GM12878 (cell line): ENCODE data around the gene PRMT7. TPM values are rescaled to one million over a fixed set of nuclear protein-coding genes. Genes with fewer than 3 reads are reported as not detected.

Source experiments
- ATAC-seq: fragments of 200-7000 bp; cut with Tn5 transposase; 3 replicates; pipeline ENCODE4 v1.9.1; 2020; ENCODE audit warnings: mild to moderate bottlenecking, moderate library complexity
- BruUV-seq: library from RNA; stranded (reverse); fragments of 400-500 nt; replicated peaks from 2 replicates; lab custom pipeline; 2021; lab: Mats Ljungman, UMichigan
- CTCF ChIA-PET: fragments of 300-600 bp; sonication (Branson Sonifier 250); formaldehyde crosslinking; extraction: SDS; loops from one replicate; lab custom pipeline; 2021; ENCODE audit warnings: inconsistent platforms; lab: Yijun Ruan, JAX
- POLR2A ChIA-PET: fragments of 350-600 bp; formaldehyde crosslinking; extraction: SDS; loops from one replicate; lab custom pipeline; 2021; ENCODE audit warnings: inconsistent platforms; lab: Charles Lee
- RAD21 ChIA-PET: fragments of 300-600 bp; sonication (Branson Sonifier 250); formaldehyde crosslinking; loops from one replicate; lab custom pipeline; 2023; ENCODE audit warnings: antibody characterized with exemption; ENCODE audit not compliant: unreplicated experiment; lab: Charles Lee
- SMC1A ChIA-PET: fragments of 300-600 bp; sonication (Branson Sonifier 250); formaldehyde crosslinking; loops from one replicate; lab custom pipeline; 2023; ENCODE audit not compliant: unreplicated experiment, uncharacterized antibody; lab: Charles Lee
- DNase-seq: peaks from one replicate; pipeline ENCODE4 v3.0.0-alpha.2; 2011; ENCODE audit warnings: low read depth, low spot score
- FAIRE-seq: peaks from 3 replicates; lab custom pipeline; 2011; peaks lifted over from hg19 to GRCh38; lab: Jason Lieb, UNC
- H2AFZ ChIP-seq: 2 replicates; pipeline ENCODE4 v1.6.0; 2011; ENCODE audit warnings: low read depth, low read length, control low read depth; ENCODE audit not compliant: control insufficient read depth
- H3K27ac ChIP-seq: 2 replicates; pipeline ENCODE4 v1.5.1; 2011; ENCODE audit warnings: control low read depth; ENCODE audit not compliant: control insufficient read depth, insufficient read depth
- H3K27me3 ChIP-seq, 2 experiments: replicated peaks in 1 of 2; 2 replicates each; pipeline versions ENCODE4 v1.6.0 to v1.6.1; 2011; ENCODE audit warnings: low read length in 1 of 2; ENCODE audit not compliant: control insufficient read depth in 2 of 2, insufficient read depth in 2 of 2
- H3K36me3 ChIP-seq, 2 experiments: 2 replicates each; pipeline ENCODE4 v1.5.1; 2011; ENCODE audit warnings: low read length in 1 of 2; ENCODE audit not compliant: control insufficient read depth in 2 of 2, insufficient read depth in 2 of 2
- H3K4me1 ChIP-seq: 2 replicates; pipeline ENCODE4 v1.6.1; 2011; ENCODE audit warnings: mild to moderate bottlenecking, low read length, moderate library complexity, mixed read lengths; ENCODE audit not compliant: control insufficient read depth, insufficient read depth
- H3K4me2 ChIP-seq: 2 replicates; pipeline ENCODE4 v1.6.0; 2011; ENCODE audit warnings: control low read depth; ENCODE audit not compliant: control insufficient read depth, insufficient read depth
- H3K4me3 ChIP-seq: fragments of 200-600 bp; sonication (generic); 2 replicates; pipeline ENCODE4 v1.5.1; 2016
- H3K79me2 ChIP-seq: 2 replicates; pipeline ENCODE4 v1.6.0; 2011; ENCODE audit warnings: low read length; ENCODE audit not compliant: control insufficient read depth, insufficient read depth
- H3K9ac ChIP-seq: 2 replicates; pipeline ENCODE4 v1.8.0; 2011; ENCODE audit warnings: low read length, control low read depth, mixed read lengths; ENCODE audit not compliant: control insufficient read depth, insufficient read depth
- H3K9me3 ChIP-seq: replicated peaks from 3 replicates; pipeline ENCODE4 v1.5.1; 2011; ENCODE audit warnings: mild to moderate bottlenecking, low read length; ENCODE audit not compliant: control insufficient read depth, insufficient read depth
- H4K20me1 ChIP-seq: 2 replicates; pipeline ENCODE4 v1.6.0; 2011; ENCODE audit not compliant: control insufficient read depth, insufficient read depth
- NBN ChIP-seq: fragments of 450-650 bp; IDR thresholded peaks from 2 replicates; pipeline ENCODE4 v1.6.1; 2016
- POLR2AphosphoS2 ChIP-seq: IDR thresholded peaks from 2 replicates; pipeline ENCODE4 v1.6.1; 2011; ENCODE audit warnings: low read depth, mild to moderate bottlenecking, low read length, improper control_type of control experiment, moderate library complexity
- RCOR1 ChIP-seq: conservative IDR thresholded peaks from 2 replicates; pipeline ENCODE4 v1.6.1; 2012; ENCODE audit warnings: low read depth, low read length, improper control_type of control experiment
- SKIL ChIP-seq: fragments of 450-650 bp; IDR thresholded peaks from 2 replicates; pipeline ENCODE4 v1.6.1; 2017; ENCODE audit warnings: mild to moderate bottlenecking, low read depth, inconsistent platforms; ENCODE audit not compliant: poor library complexity, severe bottlenecking
- SUPT20H ChIP-seq: IDR thresholded peaks from 2 replicates; pipeline ENCODE4 v1.6.1; 2011; ENCODE audit warnings: low read depth, mild to moderate bottlenecking, low read length, moderate library complexity, borderline replicate concordance; ENCODE audit not compliant: control insufficient read depth
- WGBS: methylation state at CpG from one replicate; pipeline ENCODE4 v1.1.6; 2016; ENCODE audit warnings: low lambda C conversion rate; ENCODE audit not compliant: insufficient replicate concordance, insufficient coverage; ENCODE audit errors: missing lambda C conversion rate; 5-methylcytosine and 5-hydroxymethylcytosine counted together
- in situ Hi-C: fragments of 300-500 bp; cut with MboI; formaldehyde crosslinking; loops from 9 replicates; pipeline ENCODE4 v1.14.3; 2018; ENCODE audit warnings: mixed read lengths
- intact Hi-C: fragments of 100-400 bp; cut with micrococcal nuclease; formaldehyde crosslinking; loops from one replicate; pipeline ENCODE4 v1.14.2; 2022; ENCODE audit not compliant: unreplicated experiment
- polyA plus RNA-seq, 11 experiments: library from polyadenylated mRNA; depleted of rRNA in 4 of 11; unstranded in 6 of 11; stranded (reverse) in 5 of 11; fragments of >200 nt; fragmentation: Nextera tagmentation in 4 of 11; fragmentation: Illumina TruSeq in 1 of 11; extraction: Ambion mirVana in 4 of 11; extraction: Trizol in 1 of 11; gene quantifications; 1 replicate in 1 of 11; 2 replicates in 10 of 11; pipeline versions ENCODE4 v1.2.1 to v1.2.3, GENCODE V29; 2011 to 2016; ENCODE audit warnings: inconsistent platforms in 2 of 11, missing spikeins in 2 of 11, low read depth in 1 of 11
- total RNA-seq, 4 experiments: library from RNA; depleted of rRNA in 3 of 4; stranded (reverse); fragments of >200 nt in 3 of 4; fragmentation: Illumina TruSeq in 1 of 4; extraction: Trizol in 1 of 4; gene quantifications; 2 replicates each; pipeline versions ENCODE4 v1.2.1 to v1.2.3, GENCODE V29; 2013 to 2021
- TF ChIP-seq, protein P1 (sequence below): fragments of 450-650 bp; formaldehyde crosslinking; IDR thresholded peaks from 2 replicates; pipeline ENCODE4 v1.4.0; 2022; ENCODE audit warnings: mild to moderate bottlenecking, moderate library complexity

Gene PRMT7
- total and polyA plus RNA-seq, 10 of the 15 experiments (the other 5 are each of a cell fraction or from before 2014, with no cell fraction given) = 5.1 to 56.1 (median 42.0) TPM

DNA sequence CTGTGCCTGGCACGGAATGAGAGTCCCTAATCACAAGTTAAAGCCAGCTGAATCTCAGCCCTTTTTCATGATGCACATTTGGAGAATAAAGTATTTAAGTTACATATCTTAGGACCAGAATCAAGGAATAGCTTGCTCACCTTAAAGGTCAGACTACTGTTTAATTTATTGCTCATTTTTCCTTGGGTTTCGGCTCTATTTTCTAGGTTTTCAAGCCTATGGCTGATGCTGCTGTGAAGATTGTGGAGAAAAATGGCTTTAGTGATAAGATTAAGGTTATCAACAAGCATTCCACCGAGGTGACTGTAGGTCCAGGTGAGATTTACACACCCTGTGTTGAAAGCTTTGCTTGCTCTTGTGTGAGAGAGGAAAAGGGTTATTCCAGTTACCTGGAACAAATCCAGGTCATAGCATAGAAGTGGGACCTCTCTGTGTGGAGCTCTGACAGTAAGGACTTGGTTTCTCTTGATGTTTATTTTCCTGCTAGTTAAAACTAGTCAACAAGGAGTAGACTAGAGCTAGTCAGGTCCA lies 18.1 kb downstream of the PRMT7 start:
- no peaks in the 10 kb centered on the region for H3K79me2 ChIP-seq
- ChIA-PET SMC1A (interaction anchor here (0.8 to 5.2 kb wide), 22 partner anchors 9 to 306 kb away, joined by 3 to 198 read pairs (median 8); partner anchors contain the start of genes DDX28, DUS2, PLA2G15 and SLC7A6), RAD21 (interaction anchor here (0.9 to 15.5 kb wide), 19 partner anchors 9 to 257 kb away, joined by 3 to 399 read pairs (median 4); partner anchors contain the start of genes PLA2G15, PRMT7, SLC7A6 and SLC7A6OS), POLR2A (interaction anchor here (0.9 to 5.1 kb wide), 9 partner anchors 10 to 235 kb away, joined by 3 to 58 read pairs (median 4); partner anchors contain the start of gene SLC7A6), CTCF (interaction anchor here (0.5 to 21.7 kb wide), 35 partner anchors 9 to 512 kb away, joined by 3 to 747 read pairs (median 5); partner anchors contain the start of genes PLA2G15, PRMT7, SLC7A6 and SLC7A6OS)
- WGBS = 35% methylated on average over 3 of the region's 3 CpGs
- no peak overlapping the region for H2AFZ ChIP-seq
- no peaks in the 10 kb centered on the region for H3K27me3 ChIP-seq
- DNase-seq (no peak), ATAC-seq (no peak), FAIRE-seq (no peak)
- TF ChIP-seq SKIL = no peak
- TF ChIP-seq POLR2AphosphoS2 = 0 out of 2 replicates have a peak, but pooled peaks have one; percentile 26
- no peak for TF ChIP-seq RCOR1
- TF ChIP-seq, protein P1, sequence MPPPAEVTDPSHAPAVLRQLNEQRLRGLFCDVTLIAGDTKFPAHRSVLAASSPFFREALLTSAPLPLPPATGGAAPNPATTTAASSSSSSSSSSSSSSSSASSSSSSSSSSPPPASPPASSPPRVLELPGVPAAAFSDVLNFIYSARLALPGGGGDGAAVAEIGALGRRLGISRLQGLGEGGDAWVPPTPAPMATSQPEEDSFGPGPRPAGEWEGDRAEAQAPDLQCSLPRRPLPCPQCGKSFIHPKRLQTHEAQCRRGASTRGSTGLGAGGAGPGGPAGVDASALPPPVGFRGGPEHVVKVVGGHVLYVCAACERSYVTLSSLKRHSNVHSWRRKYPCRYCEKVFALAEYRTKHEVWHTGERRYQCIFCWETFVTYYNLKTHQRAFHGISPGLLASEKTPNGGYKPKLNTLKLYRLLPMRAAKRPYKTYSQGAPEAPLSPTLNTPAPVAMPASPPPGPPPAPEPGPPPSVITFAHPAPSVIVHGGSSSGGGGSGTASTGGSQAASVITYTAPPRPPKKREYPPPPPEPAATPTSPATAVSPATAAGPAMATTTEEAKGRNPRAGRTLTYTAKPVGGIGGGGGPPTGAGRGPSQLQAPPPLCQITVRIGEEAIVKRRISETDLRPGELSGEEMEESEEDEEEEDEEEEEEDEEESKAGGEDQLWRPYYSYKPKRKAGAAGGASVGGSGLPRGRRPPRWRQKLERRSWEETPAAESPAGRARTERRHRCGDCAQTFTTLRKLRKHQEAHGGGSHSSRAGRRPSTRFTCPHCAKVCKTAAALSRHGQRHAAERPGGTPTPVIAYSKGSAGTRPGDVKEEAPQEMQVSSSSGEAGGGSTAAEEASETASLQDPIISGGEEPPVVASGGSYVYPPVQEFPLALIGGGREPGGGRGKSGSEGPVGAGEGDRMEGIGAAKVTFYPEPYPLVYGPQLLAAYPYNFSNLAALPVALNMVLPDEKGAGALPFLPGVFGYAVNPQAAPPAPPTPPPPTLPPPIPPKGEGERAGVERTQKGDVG (CRISPR knock-in tag) = no peak
- TF ChIP-seq SUPT20H = no peak
- 0 out of 2 replicates have a peak, but pooled peaks have one; percentile 11 for TF ChIP-seq NBN
- in situ Hi-C loops = loop anchor here (5.0 kb wide), 1 partner anchor 72 kb away; no protein-coding TSS in a partner anchor
- intact Hi-C loops = loop anchor here (1.0 kb wide), 2 partner anchors 68 to 92 kb away; no protein-coding TSS in a partner anchor
- BruUV-seq = no TSS peak
- H3K4me3 ChIP-seq = no peak overlapping the region
- peaks cover 22% of the 10 kb centered on the region for H3K4me1 ChIP-seq
- no peak overlapping the region for H3K27ac ChIP-seq
- H3K36me3 ChIP-seq = peaks cover 6 to 30% of the 10 kb centered on the region in 2 experiments; a peak in 3 of 4 replicates
- no peaks in the 10 kb centered on the region for H4K20me1 ChIP-seq
- no peak overlapping the region for H3K9ac ChIP-seq
- no peak overlapping the region for H3K4me2 ChIP-seq
- H3K9me3 ChIP-seq = no peaks in the 10 kb centered on the region
